SU-DHL-6 (cell line): ENCODE data around the gene OR2AT4.

Source experiments
- EZH2phosphoT487 ChIP-seq: fragments of 200-600 bp; sonication (generic), shearing (Covaris generic); conservative IDR thresholded peaks from 2 replicates; pipeline ENCODE4 v1.6.1; 2018; ENCODE audit warnings: mild to moderate bottlenecking, antibody characterized with exemption, low read length, moderate library complexity, mixed read lengths
- TF ChIP-seq, protein P1 (sequence below): fragments of 200-600 bp; sonication (generic); IDR thresholded peaks from one replicate; pipeline ENCODE4 v1.5.1; 2017; ENCODE audit warnings: antibody characterized with exemption, mild to moderate bottlenecking, low read length, moderate library complexity; ENCODE audit not compliant: insufficient read depth, poor library complexity, severe bottlenecking

DNA sequence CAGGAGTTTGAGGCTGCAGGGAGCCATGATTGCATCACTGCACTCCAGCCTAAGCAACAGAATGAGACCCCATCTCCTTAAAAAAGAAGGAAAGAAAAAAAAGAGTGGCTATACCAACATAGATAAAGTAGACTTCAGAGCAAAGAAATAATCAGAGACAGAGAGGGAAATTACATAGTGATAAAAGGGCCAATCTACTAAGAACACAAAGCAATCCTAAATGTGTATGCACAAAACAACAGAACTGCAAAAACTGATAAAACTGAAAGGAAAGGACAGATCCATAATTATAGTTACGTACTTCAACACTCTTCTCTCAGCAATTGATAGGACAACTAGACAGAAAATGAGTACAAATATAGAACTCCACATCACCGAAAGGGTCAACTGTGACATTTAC is 17.8 kb upstream of the OR2AT4 start:
- TF ChIP-seq, protein P1, sequence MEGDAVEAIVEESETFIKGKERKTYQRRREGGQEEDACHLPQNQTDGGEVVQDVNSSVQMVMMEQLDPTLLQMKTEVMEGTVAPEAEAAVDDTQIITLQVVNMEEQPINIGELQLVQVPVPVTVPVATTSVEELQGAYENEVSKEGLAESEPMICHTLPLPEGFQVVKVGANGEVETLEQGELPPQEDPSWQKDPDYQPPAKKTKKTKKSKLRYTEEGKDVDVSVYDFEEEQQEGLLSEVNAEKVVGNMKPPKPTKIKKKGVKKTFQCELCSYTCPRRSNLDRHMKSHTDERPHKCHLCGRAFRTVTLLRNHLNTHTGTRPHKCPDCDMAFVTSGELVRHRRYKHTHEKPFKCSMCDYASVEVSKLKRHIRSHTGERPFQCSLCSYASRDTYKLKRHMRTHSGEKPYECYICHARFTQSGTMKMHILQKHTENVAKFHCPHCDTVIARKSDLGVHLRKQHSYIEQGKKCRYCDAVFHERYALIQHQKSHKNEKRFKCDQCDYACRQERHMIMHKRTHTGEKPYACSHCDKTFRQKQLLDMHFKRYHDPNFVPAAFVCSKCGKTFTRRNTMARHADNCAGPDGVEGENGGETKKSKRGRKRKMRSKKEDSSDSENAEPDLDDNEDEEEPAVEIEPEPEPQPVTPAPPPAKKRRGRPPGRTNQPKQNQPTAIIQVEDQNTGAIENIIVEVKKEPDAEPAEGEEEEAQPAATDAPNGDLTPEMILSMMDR = no peak
- no peak for TF ChIP-seq EZH2phosphoT487
